HG03521 (cell line): ENCODE results near the gene CPNE7.

Experiments used
- ATAC-seq: cut with Tn5 transposase; IDR thresholded peaks from one replicate; pipeline ENCODE4 v1.9.1; 2021; ENCODE audit warnings: mild to moderate bottlenecking, moderate library complexity; ENCODE audit not compliant: unreplicated experiment

Gene CPNE7

DNA sequence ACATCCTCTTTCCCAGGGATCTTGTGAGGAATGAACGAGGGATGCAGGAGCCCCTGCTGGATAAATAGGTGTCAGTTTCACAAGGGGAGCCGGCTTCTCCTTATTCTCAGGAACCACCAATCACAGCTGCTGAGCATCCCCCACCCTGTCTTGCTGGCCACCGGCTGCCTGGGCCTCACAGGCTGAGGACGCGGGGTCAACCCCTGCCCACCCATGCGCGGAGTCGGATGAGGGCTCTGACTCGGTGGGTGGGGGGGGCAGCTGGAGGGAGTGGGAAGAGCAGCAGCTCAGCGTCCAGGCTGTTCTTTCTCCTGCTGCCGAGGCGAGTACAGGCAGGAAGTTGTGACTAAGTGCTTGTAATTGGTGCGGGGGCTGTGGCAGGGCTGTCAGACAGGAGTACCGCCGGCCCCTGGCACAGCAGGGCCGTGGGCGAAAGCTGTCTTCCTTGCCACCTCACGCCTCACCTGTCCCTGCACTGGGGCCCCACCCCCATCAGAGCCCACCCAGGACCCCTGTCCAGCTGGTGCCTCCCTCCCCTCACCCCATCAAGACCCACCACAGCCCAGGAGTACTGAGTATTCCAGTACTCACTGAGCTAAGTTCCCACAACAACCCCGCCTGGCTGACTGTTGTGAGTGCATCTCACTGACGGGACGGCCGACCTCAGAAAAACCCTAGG, 26.9 kb downstream of the CPNE7 start:
- ATAC-seq = no peak

DNA sequence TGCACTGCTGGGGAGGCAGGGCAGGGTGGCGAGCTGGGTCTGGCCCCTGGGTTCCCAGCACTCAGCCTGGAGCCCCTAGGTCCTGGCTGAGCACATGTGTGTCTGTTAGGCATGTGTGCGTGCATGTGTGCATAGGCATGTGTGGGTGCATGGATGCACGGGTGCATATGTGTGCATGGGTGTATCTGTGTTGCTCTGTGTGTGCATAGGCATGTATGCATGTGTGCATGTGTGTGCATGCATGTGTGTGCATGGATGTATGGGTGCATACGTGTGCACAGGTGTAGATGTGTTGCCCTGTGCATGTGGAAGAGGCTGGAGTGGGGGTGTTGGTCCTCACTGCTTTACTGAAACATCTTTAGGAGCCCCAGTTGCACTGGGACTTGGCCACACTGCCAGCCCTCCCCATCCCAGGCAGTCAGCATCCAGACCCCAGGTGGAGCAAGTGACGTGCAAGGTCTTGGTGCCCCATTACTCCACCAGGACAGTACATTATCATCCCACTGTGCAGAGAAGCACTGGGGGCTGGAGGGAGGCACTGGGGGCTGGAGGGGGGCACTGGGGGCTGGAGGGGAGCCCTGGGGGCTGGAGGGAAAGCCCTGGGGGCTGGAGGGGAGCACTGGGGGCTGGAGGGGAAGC, 27.5 kb downstream of the CPNE7 start:
- ATAC-seq = no peak

DNA sequence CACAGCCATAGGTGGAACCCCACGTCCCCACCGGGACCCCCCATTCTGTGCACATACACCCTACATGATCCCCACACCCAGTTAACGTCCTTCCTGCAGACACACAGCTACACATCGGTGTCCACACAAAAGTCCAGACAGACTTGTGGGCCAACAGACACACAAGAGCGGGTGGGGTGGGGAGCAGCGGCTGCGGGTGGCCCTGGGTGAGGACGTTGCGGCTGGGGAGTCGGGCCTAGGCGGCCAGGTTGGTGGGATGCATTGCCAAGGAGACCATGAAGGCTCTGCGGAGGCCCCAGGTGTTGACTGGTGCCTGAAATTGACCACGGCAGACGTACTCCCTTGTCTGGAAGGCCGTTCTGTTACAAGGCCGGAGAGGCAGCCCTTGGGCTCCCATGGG, 29.2 kb downstream of the CPNE7 start:
- ATAC-seq = no peak

DNA sequence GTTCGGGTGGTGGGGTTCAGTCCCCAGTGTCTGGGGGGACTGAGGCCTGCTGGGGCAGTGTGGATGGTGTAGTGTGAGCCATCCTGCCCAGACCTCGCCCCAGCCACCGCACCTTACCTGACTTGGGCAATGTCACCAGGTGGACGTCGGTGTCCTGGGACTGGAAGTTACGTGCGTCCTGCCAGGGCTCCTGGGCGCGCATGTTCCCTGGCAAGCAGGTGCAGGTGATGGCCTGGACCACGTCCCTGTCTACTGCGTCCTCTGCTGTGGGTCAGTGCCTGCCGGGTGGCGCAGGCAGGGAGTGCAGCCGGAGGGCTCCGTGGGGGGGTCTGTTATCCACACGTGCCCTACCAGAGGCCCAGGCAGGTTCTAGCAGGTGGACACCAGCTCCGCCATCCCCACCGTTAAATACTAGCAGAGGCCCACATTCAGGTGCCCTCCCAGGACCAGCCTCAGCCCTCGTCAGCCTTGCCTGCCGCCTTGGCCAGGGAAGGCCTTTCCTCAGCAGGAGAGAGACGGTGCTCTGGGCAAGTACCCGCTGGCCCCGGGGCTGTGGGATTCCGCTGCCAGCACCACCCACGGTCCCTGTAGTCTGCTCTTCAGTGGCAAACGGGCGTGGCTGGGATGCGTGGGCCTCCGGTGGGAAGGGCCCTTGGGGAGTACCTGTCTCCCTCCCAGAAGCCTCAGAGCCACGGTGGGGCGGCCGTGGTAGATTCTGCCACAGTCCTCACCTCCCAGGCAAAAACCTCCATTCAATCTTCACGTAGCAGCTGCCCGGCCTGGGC, 29.8 kb downstream of the CPNE7 start:
- ATAC-seq = no peak

DNA sequence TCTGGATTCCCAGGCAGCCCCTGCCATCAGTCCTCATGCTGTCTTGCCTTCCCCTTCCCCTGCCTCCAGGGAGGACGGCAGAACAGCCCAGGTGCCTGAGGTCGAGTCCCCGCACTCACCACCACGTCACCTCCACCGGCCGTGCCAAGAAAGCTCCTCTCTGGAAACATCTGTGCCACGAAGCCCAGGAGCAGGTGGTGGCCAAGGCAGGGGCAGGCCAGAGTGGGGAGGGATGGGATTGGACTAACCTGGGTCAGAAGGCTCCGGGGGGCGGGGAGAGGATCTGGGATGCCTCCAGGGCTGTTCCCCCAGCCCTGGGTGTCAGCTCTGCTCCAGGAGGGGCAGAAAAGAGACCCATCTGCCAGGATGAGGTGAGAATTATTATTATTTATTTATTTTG, 30.4 kb downstream of the CPNE7 start:
- ATAC-seq = no peak

DNA sequence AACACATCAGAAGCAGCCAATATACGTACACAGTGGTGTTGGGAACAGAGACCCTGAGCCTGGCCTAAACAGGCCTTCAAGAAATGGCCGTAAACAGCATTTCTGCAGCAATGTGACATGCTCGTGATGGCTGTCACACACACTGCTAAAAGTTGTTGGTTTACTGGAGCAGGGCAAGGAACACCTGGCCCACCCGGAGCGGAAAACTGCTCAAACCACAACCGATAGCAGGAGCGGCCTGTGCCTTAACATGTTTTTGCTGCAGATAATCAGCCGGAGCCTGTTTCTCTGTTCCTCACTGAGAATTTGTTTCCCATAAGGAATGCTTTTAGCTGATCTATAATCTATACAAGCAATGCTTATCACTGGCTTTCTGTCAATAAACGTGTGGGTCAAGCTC, 31.9 kb downstream of the CPNE7 start:
- ATAC-seq = no peak

DNA sequence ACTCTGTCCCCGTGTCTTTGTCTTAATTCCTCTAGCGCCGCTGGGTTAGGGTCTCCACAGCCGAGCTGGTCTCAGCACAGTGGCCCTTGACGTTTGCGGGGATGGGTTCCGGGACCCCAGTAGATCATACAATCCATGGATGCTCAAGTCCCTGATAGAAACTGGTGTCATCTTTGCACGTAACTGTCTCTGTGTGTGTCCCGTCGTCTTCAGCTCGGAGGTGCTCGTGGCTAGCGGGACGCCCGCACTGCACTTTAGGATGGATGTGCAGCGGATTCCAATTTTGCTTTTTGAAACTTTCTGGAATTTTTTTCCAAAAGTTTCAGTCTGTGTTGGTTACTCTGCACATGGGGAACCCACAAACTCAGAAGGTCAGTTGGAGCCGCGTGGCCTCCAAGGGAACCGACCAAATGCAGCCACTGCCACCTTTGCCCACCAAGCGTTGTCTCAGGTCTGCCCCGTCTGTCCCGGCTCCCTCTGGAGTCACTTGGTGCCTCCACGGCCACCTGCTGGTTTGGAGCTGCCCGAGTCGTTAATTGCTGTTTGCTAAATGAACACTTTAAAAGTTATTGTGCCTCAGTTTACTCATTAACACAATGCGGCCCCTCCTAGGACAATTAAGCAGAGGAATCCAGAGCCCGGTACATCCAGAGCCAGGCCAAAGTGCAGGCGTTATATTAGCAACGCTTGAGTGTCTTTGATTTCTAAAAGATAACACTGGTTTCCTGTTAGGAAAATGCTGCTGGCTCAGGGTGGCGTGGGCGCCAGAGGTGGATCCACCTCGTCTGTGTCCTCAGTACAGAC, 32.6 kb downstream of the CPNE7 start:
- no peak for ATAC-seq

DNA sequence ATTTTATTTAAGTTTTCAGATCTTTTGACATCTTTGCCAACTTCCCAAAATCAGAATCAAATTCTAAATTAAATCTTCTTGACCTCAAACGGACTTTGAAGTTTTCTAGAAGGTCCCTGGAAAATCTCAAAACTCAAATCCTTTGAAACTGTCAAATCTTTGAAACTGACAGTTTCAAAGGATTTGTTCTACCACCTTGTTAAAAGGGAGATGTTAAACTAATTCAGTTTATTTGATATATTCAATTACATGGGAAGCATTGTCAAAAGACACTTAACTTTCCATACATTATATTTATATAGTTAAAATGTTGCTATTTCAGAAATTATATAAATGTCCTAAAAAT, 34.5 kb downstream of the CPNE7 start:
- ATAC-seq = no peak

DNA sequence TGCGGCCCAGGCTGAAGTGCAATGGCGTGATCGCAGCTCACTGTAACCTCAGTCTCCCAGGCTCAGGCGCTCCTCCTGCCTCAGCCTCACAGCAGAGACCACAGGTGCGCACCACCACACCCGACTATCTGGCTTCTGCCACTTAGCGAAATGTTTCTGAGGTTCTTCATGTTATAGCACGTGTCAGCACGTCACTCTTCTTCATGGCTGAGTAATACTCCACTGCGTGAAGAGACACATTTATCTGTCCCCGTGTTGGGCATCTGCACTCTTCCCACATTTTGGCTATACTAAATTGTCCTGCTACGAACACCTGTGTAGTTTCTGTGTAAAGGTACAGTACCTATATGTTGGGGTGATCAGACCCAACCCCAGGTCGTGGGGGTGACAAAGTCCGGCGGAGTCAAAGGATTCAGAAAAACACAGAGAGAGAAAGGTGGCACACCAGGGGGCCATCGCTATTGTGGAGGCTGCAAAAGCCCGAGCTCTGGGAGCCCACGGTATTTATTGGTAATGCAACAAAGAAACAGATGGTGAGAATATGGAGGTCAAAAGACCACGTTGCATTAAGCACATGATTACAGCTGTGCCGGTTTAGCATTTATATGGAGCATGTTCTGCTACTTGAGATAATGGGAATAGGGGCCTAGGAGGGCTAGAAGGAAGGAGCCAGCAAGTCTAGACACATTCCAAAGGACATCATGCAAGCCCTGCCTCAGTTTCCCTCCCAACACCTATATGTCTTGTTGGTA, 37.0 kb downstream of the CPNE7 start:
- no peak for ATAC-seq

DNA sequence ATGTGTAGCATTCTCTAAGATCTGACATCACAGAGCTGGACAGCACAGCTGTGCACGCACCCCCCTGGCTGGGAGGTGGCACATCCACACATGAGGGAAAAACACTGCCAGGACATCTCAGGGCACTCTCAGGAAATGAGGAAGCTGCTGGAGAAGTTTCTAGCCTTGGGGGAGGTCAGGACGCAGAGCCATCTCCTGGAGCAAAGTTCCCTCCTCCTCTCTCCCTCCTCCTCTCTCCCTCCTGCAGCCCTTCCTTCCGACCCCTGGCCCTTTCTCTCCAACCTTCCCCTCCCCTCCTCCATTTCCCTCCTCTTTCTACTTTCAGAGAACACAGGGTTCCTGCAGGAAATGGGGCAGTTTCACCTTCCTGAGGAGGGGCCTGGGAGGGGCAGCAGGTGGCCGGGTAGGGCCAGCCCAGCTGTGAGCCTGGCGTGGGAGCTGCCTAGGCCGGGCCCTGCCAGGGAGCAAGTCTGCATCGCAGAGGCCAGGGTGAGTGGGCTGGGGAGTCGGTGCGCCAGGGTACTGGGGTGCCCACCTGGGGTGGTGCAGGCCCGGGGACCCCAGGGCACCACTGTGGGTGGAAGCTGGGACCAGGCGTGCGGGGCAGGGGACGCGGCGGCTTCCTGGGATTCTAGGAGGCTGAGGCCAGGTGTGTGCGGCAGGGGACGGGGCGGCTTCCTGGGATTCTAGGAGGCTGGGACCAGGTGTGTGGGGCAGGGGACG, 37.8 kb downstream of the CPNE7 start, which contains the start of gene DPEP1:
Gene DPEP1 (plus strand): TSS at position 412 of the 723 bp plus-strand sequence. CDS start 16,769 bp downstream, outside the sequence.
- no peak for ATAC-seq

DNA sequence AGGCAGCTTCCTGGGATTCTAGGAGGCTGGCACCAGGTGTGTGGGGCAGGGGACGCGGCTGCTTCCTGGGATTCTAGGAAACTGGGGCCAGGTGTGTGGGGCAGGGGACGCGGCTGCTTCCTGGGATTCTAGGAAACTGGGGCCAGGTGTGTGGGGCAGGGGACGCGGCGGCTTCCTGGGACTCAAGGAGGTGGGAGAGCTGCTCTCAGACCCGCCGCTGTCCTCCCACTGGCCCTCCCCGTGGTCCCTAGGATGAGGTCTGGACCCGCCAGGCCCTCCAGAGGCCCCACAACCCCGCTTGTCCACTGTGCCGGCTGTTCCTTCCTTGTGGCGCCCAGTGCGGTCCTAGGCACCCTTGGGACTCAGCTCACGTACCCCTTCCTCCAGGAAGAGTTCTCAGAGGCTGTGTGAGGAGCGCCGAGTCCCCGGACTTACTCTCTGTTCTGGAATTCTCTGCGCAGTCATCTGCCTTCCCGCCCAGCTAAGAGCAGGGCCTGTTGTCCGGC, 38.4 kb downstream of the CPNE7 start:
- no peak for ATAC-seq

DNA sequence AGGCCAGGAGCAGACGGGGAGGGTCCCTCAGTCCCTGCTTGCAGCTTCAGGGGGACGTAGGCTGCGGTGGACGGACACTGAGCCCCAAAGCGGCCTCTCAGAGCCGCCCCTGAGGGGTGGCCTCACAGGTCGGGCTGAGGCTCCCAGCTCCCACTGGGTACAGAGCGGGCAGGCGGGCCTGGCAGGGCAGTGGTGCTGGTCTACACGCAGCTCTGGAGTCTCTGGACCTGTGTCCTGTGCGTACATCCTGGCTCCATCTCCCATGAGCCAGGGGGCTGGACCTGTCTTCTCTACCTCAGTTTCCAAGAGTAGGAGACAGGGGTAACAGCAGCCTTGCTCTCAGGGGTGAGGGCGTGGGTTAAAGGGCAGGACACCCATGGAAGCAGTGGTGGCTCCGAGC, 39.6 kb downstream of the CPNE7 start:
- ATAC-seq = no peak

DNA sequence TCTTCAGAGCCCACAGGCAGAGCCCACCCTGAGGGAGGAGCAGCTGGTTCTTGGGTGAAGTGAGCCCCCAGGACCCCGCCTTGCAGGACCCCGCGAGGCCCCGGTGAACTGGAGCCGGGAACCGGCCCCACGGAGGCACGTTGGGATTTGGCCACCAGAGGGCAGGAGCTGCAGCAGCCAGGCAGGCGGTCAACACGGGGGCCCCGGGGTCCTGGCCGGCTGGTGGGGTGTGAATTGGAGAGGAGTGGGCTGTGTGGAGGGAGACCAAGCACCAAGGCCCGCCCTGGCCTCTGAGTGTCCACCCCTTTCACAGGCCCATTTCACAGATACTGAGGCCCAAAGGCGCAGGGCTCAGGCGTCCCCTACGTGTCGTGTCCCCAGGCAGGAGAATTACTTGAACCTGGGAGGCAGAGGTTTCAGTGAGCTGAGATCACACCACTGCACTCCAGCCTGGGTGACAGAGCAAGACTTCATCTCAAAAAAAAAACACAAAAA, 40.1 kb downstream of the CPNE7 start:
- ATAC-seq = no peak

DNA sequence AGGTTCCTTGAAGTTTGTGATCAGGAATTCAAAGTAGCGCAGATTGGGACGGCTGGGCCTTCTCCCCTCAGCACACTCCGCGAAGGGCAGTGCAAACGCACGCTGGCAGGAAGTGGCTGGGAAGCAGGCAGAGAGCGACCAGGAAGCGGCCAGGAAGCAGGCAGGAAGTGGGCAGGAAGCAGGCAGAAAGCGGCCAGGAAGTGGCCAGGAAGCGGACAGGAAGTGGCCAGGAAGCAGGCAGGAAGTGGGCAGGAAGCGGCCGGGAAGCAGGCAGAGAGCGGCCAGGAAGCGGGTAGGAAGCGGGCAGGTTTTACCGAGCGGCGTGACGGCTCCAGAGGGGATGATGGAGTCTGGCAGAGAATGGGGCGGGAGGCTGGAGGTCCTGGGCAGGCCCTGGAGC, 41.1 kb downstream of the CPNE7 start:
- no peak for ATAC-seq

DNA sequence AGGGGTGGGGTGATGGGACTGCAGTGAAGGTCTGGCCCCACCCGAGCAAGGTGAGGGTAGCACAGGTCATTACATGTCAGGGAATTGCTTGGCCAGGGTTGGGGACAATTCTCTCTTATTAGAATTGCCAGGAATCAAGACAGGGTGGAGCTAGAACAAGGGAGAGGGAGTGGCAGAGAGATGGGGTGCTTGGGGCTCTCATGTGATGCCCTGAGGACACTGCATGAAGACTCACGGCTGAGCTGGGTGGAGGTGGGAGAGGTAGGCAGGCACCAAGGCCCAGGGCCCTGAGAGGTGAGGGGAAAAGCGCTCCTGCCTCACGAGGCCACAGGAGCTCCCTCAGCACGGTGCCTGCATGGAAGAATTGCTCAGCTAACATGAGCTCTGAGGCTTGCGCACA, 41.5 kb downstream of the CPNE7 start:
- no peak for ATAC-seq

DNA sequence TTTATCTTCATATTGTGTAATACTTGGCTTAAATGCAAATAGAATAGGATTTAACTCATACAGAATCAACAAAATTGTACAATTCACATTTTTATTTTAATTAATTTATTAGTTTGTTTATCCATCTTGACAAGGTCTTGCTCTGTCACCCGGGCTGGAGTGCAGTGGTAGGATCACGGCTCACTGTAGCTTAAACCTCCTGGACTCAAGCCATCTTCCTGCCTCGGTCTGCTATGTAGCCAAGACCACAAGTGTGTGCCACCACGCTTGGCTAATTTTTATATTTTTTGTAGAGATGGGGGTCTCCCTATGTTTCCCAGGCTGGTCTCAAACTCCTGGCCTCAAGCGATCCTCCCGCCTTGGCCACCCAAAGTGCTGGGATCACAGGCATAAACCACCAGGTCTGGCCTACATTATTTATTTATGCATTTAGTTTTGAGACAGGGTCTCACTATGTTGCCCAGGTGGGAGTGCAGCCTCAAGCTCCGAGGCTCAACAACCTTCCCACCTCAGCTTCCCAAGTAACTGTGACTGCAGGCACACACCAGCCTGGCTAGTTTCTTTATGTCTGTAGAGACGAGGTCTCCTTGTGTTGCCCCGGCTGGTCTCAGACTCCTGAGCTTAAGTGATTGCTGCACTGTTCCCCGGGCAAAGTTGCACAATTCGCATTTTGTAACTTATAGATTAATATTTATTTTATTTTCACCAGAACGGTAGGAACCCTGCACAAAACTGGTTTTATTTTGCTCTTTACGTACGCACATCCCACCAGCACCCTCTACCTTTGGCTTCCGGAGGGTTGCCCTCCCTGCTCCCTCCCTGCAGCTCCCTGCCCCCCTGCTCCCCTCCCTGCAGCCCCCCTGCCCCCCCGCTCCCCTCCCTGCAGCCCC, 42.8 kb downstream of the CPNE7 start:
- no peak for ATAC-seq

DNA sequence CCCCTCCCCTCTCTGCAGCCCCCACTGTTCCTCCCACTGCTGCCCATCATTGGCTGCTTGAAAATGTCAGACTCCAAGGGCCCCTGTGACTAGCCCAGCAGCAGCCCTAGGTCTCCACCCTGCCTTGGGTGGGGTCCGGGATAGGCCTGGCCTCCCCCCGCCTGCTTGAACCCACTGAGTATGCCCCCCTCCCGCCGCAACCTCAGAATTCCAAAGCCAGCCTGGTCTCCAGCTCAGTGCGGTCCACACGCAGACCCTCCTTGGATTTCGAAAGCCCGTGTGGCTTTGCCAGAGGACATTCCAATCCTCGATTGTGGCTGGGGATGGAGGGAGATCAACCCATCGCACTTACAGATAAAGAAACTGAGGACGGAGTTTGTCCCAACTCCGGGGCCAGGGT, 44.3 kb downstream of the CPNE7 start:
- no peak for ATAC-seq

DNA sequence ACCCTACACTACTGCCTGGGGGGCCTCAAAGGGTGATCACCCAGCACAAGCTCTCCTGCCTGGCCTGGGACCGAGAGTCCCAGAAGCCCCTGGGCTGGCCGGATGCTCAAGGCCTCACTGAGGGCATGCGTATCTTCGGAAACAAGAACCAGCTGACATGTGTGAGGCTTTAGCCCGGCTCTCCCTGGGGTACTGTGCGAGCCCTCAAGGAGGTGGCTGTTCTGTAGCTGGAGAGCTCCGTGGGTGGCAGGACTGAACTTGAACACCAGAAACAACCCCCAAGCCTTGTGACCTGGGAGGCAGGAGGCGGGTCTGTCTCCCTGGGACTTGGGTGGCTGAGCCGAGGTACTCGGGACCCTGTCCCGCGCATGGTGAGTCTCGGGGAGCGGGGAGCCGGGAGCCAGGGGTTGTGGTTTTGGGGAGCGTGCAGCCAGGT, 44.9 kb downstream of the CPNE7 start:
- ATAC-seq = no peak
